AG04450 (cell line): ENCODE data around the gene FAAP100. TPM values are rescaled to one million over a fixed set of nuclear protein-coding genes. Genes with fewer than 3 reads are reported as not detected.
A peak's percentile ranks its signal among the peaks of the same experiment; 100 is the strongest.

ENCODE experiments used
- CTCF ChIA-PET: fragments of 300-600, 350-600 bp; formaldehyde crosslinking; extraction: SDS; loops from one replicate; lab custom pipeline; 2022; ENCODE audit warnings: antibody characterized with exemption, inconsistent platforms; lab: Charles Lee
- POLR2A ChIA-PET: fragments of 350-600 bp; formaldehyde crosslinking; extraction: SDS; loops from one replicate; lab custom pipeline; 2021; ENCODE audit warnings: antibody characterized with exemption, inconsistent platforms; lab: Yijun Ruan, JAX
- DNase-seq: peaks from one replicate; pipeline ENCODE4 v3.0.0-alpha.2; 2011; ENCODE audit warnings: low read depth, low spot score
- H3K27ac ChIP-seq: one replicate; pipeline ENCODE4 v1.5.1; 2012; ENCODE audit warnings: low read depth, low read length, control low read depth
- H3K27me3 ChIP-seq: one replicate; pipeline ENCODE4 v1.6.0; 2012; ENCODE audit warnings: low read length; ENCODE audit not compliant: control insufficient read depth, insufficient read depth
- H3K4me3 ChIP-seq: 2 replicates; pipeline ENCODE4 v1.5.1; 2011; ENCODE audit warnings: mild to moderate bottlenecking, low read depth, low read length, control low read depth
- H3K9me3 ChIP-seq: 2 replicates; pipeline ENCODE4 v1.5.1; 2012; ENCODE audit warnings: low read length; ENCODE audit not compliant: control insufficient read depth, insufficient read depth
- CTCF ChIP-seq: IDR thresholded peaks from 2 replicates; pipeline ENCODE4 v1.5.1; 2011; ENCODE audit warnings: low read depth, low read length, control low read depth, inconsistent platforms
- polyA plus RNA-seq: library from polyadenylated mRNA; depleted of rRNA; stranded (reverse); fragments of >200 nt; gene quantifications from 2 replicates; pipeline ENCODE4 v1.2.3, GENCODE V29; 2011

Gene FAAP100
- polyA plus RNA-seq, 1 experiment: 5.3 TPM

GRCh38 chr17:81509972-81510784 lies 42.0 kb downstream of the FAAP100 start:
- Histone ChIP-seq H3K27me3 (no peaks in the 10 kb centered on the region), H3K27ac (peak overlapping the region; percentile 55), H3K4me3 (peak overlapping the region; percentile 96), H3K9me3 (no peaks in the 10 kb centered on the region)
- TF ChIP-seq CTCF: no peak
- ChIA-PET CTCF (no interaction called here), POLR2A (interaction anchor here (0.6 to 3.4 kb wide), 7 partner anchors 25 to 257 kb away, joined by 3 to 25 read pairs (median 4); partner anchors contain the start of gene BAHCC1)
- DNase-seq: no peak

- H3K9me3 ChIP-seq: no peaks in the 10 kb centered on the region
- DNase-seq: no peak
- TF ChIP-seq CTCF: no peak
- ChIA-PET POLR2A (interaction anchor here (0.5 to 3.8 kb wide), 7 partner anchors 15 to 257 kb away, joined by 3 to 27 read pairs (median 4); partner anchors contain the start of gene BAHCC1), CTCF (interaction anchor here (1.2 kb wide), 1 partner anchor 25 kb away, joined by 3 read pairs; no protein-coding TSS in a partner anchor)
- no peaks in the 10 kb centered on the region for H3K27me3 ChIP-seq
- peak overlapping the region; percentile 55 for H3K27ac ChIP-seq
- peak overlapping the region; percentile 96 for H3K4me3 ChIP-seq
These were observed 42.8 kb downstream of the FAAP100 start for GRCh38 chr17:81509207-81509971.

- CTCF ChIA-PET: interaction anchor here (0.7 to 1.2 kb wide), 2 partner anchors 24 to 216 kb away, joined by 3 to 5 read pairs; no protein-coding TSS in a partner anchor
These were observed 43.4 kb downstream of the FAAP100 start for GRCh38 chr17:81508639-81509206.

GRCh38 chr17:81503619-81504018 lies 48.5 kb downstream of the FAAP100 start:
- Histone ChIP-seq H3K4me3 (no peak overlapping the region), H3K27me3 (no peaks in the 10 kb centered on the region), H3K27ac (no peak overlapping the region), H3K9me3 (no peaks in the 10 kb centered on the region; the same call in 1 of the 2 replicates)
- CTCF ChIA-PET: no interaction called here
- DNase-seq: no peak
- no peak for TF ChIP-seq CTCF
- POLR2A ChIA-PET: no interaction called here

More at GRCh38 chr17:81508639-81509206, 43.4 kb downstream of the FAAP100 start:
- no peaks in the 10 kb centered on the region for H3K27me3 ChIP-seq
- POLR2A ChIA-PET: interaction anchor here (0.5 to 3.8 kb wide), 11 partner anchors 8 to 362 kb away, joined by 3 to 27 read pairs (median 4); partner anchors contain the start of gene BAHCC1
- no peak for DNase-seq
- H3K4me3 ChIP-seq: peak overlapping the region; percentile 96
- no peak for TF ChIP-seq CTCF
- H3K9me3 ChIP-seq: no peaks in the 10 kb centered on the region
- H3K27ac ChIP-seq: peak overlapping the region; percentile 52
